Tibial artery (tissue), 4 donors: ENCODE data around the gene ARID5A.
A peak's percentile ranks its signal among the peaks of the same experiment; 100 is the strongest.

Source experiments
- DNase-seq, 2 donors: peaks; one replicate each; pipeline ENCODE4 v3.0.0-alpha.2; 2019
- H3K27ac ChIP-seq, 2 donors: fragments of 200-600 bp; sonication (generic) in 1 of 2; 1 replicate in 1 of 2; 2 replicates in 1 of 2; pipeline ENCODE4 v1.5.1; 2018 to 2019; ENCODE audit warnings: mild to moderate bottlenecking in 1 of 2
- H3K27me3 ChIP-seq, 2 donors: fragments of 200-600 bp; sonication (generic) in 1 of 2; one replicate each; pipeline versions ENCODE4 v1.5.1 to v1.6.0; 2016 to 2019
- H3K36me3 ChIP-seq, 3 donors: fragments of 200-600 bp; sonication (generic) in 2 of 3; one replicate each; pipeline ENCODE4 v1.5.1; 2016 to 2019; ENCODE audit warnings: mild to moderate bottlenecking in 2 of 3
- H3K4me1 ChIP-seq, 4 donors: fragments of 200-600 bp; sonication (generic) in 2 of 4; 1 replicate in 3 of 4; 2 replicates in 1 of 4; pipeline ENCODE4 v1.5.1; 2016 to 2019
- H3K4me3 ChIP-seq, 2 donors: fragments of 200-600 bp; sonication (generic) in 1 of 2; 1 replicate in 1 of 2; 2 replicates in 1 of 2; pipeline ENCODE4 v1.5.1; 2018 to 2019; ENCODE audit warnings: mild to moderate bottlenecking in 2 of 2
- H3K9me3 ChIP-seq, 3 donors: fragments of 200-600 bp; sonication (generic) in 1 of 3; one replicate each; pipeline ENCODE4 v1.5.1; 2016 to 2019
- intact Hi-C: fragments of 100-400 bp; cut with DNase I; formaldehyde crosslinking; loops from one replicate; pipeline ENCODE4 v1.15.0; 2023; ENCODE audit warnings: low total_unique reads
- TF ChIP-seq, protein P1 (sequence below), 2 experiments: fragments of 200-600 bp in 1 of 2; fragments of 450-650 bp in 1 of 2; IDR thresholded peaks; one replicate each; pipeline ENCODE4 v1.5.1; 2017 to 2019; ENCODE audit warnings: antibody characterized with exemption in 2 of 2, mild to moderate bottlenecking in 1 of 2, moderate library complexity in 1 of 2

Gene ARID5A

DNA sequence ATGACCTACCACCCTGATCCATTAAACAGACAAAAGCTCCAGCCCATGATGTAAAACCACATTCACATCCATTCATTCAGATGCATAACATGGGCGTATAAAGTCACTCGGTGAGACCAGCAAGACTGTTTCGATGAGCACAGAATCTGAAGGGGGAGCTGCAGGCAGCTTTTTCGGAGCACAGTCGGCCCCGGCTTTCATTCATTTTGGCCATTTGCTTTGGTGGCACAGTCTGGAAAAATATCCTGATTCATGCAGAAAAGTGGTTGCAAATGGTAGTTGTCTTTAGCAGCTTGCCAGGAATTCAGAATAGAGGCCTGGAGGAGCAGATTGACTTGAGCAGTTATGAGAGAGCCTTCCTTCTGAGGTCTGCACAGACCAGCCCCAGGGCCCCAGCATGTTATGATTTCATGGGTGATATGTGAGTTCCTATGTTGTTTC, 11.2 kb downstream of the ARID5A start:
- intact Hi-C loops, result no loop called here
- peaks cover 40 to 78% (median 70%) of the 10 kb centered on the region in 3 donors for H3K36me3 ChIP-seq
- peaks cover 0 to 50% (median 29%) of the 10 kb centered on the region in 4 donors for H3K4me1 ChIP-seq

DNA sequence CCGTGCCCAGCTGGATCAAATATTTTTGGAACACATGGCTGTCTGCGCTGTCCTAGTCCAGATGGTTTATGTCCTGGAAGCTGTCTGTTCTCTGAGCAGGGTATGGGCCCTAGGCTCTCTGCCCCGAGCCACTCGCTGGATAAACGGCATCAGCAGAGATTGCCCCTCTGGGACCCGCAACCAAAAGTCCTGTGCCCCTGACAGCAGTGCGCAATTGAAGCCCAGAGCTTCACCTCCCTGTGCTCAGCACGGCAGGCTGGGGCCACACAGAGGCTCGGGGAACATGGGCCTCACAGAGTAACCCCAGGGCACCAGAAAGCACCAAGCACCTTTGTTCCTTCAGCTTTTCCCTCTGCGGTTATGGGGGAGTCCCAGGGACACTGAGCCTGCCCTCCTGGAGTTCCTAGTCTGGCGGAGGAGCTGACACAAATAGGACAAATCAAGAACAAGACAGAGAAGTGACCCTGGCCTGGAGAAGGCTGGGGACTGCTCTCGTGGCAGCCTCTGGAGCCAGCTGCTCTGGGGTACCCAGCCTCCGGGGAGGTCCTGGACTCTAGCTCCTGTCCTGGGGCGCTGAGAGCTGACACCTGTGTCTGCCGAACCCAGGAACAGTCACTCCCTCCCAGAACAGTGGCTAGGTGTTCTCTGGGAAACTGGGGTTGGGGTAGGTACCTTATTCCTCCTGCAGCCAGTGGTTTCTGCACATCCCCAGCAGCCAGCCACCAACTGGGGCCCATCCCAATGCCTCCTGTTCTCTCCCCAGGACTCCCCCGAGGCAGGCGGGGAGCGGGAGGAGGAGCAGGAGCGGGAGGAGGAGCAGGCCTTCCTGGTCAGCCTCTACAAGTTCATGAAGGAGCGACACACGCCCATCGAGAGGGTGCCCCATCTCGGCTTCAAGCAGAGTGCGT, 12.3 kb downstream of the ARID5A start:
- Histone ChIP-seq H3K27ac (peak overlapping the region; percentile 28 to 49), H3K27me3 (no peaks in the 10 kb centered on the region), H3K4me3 (no peak overlapping the region), H3K36me3 (peaks cover 40 to 81% (median 76%) of the 10 kb centered on the region in 3 donors), H3K4me1 (peaks cover 0 to 50% (median 31%) of the 10 kb centered on the region in 4 donors), H3K9me3 (no peaks in the 10 kb centered on the region)
- DNase-seq, result peak in 1 of 2 donors; percentile 62
- intact Hi-C loops, result no loop called here
- TF ChIP-seq, protein P1, sequence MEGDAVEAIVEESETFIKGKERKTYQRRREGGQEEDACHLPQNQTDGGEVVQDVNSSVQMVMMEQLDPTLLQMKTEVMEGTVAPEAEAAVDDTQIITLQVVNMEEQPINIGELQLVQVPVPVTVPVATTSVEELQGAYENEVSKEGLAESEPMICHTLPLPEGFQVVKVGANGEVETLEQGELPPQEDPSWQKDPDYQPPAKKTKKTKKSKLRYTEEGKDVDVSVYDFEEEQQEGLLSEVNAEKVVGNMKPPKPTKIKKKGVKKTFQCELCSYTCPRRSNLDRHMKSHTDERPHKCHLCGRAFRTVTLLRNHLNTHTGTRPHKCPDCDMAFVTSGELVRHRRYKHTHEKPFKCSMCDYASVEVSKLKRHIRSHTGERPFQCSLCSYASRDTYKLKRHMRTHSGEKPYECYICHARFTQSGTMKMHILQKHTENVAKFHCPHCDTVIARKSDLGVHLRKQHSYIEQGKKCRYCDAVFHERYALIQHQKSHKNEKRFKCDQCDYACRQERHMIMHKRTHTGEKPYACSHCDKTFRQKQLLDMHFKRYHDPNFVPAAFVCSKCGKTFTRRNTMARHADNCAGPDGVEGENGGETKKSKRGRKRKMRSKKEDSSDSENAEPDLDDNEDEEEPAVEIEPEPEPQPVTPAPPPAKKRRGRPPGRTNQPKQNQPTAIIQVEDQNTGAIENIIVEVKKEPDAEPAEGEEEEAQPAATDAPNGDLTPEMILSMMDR (IDR thresholded peaks at IDR 0.05), result no peak

More for the DNA sequence above, 11.2 kb downstream of the ARID5A start:
- TF ChIP-seq, protein P1 (IDR thresholded peaks at IDR 0.05), result no peak
- Histone ChIP-seq H3K9me3 (no peaks in the 10 kb centered on the region), H3K27me3 (no peaks in the 10 kb centered on the region), H3K27ac (peak overlapping the region; percentile 10 to 49), H3K4me3 (no peak overlapping the region)
- peak in 1 of 2 donors; percentile 70 for DNase-seq

DNA sequence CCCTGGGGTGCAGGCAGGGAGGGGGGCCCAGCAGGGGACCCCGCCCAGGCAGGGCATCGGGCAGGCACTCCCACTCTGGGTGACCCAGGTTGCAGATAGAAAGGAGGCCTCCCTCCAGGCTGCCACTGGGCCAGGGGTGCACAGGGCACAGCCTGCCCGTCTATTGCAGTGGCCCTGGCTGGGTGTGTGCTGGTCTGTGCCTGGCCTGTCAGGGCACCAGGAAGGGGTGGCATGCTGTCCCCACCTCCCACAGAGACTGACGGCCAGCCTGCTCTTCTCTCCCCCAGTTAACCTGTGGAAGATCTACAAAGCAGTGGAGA, 12.9 kb downstream of the ARID5A start:
- H3K27me3 ChIP-seq, result no peaks in the 10 kb centered on the region
- DNase-seq, result peak in 1 of 2 donors; percentile 62
- H3K27ac ChIP-seq, result peak overlapping the region; percentile 28 to 49
- TF ChIP-seq, protein P1 (IDR thresholded peaks at IDR 0.05), result no peak
- H3K4me1 ChIP-seq, result peaks cover 0 to 52% (median 36%) of the 10 kb centered on the region in 4 donors
- H3K4me3 ChIP-seq, result no peak overlapping the region
- H3K9me3 ChIP-seq, result no peaks in the 10 kb centered on the region
- intact Hi-C loops, result no loop called here
- peaks cover 35 to 76% (median 76%) of the 10 kb centered on the region in 3 donors for H3K36me3 ChIP-seq

DNA sequence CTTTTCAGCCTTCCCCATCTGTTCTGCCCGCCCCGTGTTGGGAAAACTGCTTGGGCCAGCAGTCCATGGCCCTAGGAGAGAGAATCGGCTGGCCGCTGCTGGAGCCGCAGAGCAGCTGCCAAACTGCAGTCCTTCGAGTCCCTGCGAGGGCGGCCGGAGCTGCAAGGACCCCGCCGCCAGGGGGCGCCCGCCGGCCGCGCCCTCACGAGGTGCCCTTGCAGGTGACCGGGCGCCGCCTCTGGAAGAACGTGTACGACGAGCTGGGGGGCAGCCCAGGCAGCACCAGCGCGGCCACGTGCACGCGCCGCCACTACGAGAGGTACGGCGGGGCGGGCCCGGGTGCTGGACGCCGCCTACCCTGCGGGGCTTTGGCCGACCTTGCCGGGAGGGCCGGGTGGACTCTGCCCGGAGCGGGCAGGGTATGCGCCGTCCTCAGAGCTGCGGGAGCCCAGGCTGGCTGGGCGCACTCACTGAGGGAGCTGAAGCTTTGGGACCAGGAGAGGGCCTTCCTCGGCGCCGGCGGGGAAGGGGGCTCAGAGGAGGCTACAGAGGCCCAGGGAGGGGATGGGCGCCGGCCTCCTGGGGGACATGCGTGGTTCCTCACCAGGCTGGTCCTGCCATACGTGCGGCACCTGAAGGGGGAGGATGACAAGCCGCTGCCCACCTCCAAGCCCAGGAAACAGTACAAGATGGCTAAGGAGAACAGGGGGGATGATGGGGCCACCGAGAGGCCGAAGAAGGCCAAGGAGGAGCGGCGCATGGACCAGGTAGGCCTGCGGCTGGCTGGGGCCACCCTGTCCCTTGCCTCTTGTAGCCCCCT, 13.6 kb downstream of the ARID5A start:
- TF ChIP-seq, protein P1 (IDR thresholded peaks at IDR 0.05), result peak in 1 of 2 experiments; percentile 26
- H3K36me3 ChIP-seq, result peaks cover 33 to 76% (median 75%) of the 10 kb centered on the region in 3 donors
- peak in 1 of 2 donors; percentile 66 for DNase-seq
- intact Hi-C loops, result loop anchor here (10.0 kb wide), 1 partner anchor 145 kb away; no protein-coding TSS in a partner anchor
- H3K4me1 ChIP-seq, result peaks cover 0 to 58% (median 39%) of the 10 kb centered on the region in 4 donors
- no peaks in the 10 kb centered on the region for H3K27me3 ChIP-seq
- H3K9me3 ChIP-seq, result no peaks in the 10 kb centered on the region
- no peak overlapping the region for H3K4me3 ChIP-seq
- H3K27ac ChIP-seq, result peak overlapping the region in 1 of 2 donors; percentile 49

DNA sequence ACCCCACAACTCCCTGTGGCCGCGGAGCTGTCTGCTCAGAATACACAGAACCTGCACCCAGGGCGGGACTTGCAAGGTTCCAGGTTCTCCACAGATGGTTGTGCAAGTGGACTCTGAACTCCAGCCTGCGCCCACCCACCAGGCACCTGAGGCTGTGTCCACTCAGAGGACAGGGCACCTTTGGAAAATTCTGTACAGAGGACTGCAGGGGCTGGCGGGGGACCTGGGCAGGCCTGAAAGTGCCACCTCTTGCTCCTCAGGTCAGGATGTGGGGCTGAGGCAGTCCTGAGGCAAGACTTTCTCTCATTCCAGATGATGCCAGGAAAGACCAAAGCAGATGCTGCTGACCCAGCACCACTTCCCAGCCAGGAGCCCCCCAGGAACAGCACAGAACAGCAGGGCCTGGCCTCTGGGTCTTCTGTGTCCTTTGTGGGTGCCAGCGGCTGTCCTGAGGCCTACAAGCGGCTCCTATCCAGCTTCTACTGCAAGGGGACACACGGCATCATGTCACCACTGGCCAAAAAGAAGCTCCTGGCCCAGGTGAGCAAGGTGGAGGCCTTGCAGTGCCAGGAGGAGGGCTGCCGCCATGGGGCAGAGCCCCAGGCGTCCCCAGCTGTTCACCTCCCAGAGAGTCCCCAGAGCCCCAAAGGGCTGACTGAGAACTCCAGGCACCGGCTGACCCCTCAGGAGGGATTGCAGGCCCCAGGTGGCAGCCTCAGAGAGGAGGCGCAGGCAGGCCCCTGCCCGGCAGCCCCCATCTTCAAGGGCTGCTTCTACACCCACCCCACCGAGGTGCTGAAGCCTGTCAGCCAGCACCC, 14.4 kb downstream of the ARID5A start:
- DNase-seq, result no peak
- intact Hi-C loops, result loop anchor here (10.0 kb wide), 1 partner anchor 146 kb away; no protein-coding TSS in a partner anchor
- peaks cover 33 to 68% (median 67%) of the 10 kb centered on the region in 3 donors for H3K36me3 ChIP-seq
- H3K27me3 ChIP-seq, result no peaks in the 10 kb centered on the region
- no peaks in the 10 kb centered on the region for H3K9me3 ChIP-seq
- TF ChIP-seq, protein P1 (IDR thresholded peaks at IDR 0.05), result no peak
- no peak overlapping the region for H3K27ac ChIP-seq
- no peak overlapping the region for H3K4me3 ChIP-seq
- H3K4me1 ChIP-seq, result peaks cover 0 to 50% (median 39%) of the 10 kb centered on the region in 4 donors
